GM19240 (cell line): ENCODE measurements around the gene INF2.
A peak's percentile ranks its signal among the peaks of the same experiment; 100 is the strongest.
"Not testable (repeated sequence)": the region's sequence is repeated elsewhere in the genome, so short reads cannot be mapped to it uniquely, and the experiment has no call there.

Experiments used
- DNase-seq: peaks from one replicate; pipeline ENCODE4 v3.0.0; 2011; ENCODE audit warnings: low spot score; ENCODE audit not compliant: insufficient read length

INF2 gene

DNA sequence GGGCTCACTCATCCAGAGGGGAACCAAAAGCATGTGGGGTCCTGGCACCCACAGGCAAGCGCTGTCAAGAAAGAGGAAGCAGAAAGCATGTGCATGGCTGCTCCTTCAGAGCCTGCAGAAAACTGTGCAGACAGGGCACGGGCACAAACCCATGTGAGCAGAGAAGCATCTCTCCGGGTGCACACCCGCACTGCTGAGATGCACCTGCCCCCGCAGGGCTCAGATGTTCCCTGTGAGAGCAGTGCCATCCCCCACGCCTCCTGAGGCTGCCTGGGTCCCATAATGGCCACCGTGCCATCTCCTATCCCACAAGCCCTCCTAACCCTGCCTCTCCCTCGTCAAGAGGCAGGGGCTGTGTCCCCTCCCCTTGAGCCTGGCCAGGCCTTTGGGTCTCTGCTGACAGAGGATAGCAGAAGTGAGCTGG lies 32.3 kb upstream of the INF2 start:
- peak; percentile 52 for DNase-seq

DNA sequence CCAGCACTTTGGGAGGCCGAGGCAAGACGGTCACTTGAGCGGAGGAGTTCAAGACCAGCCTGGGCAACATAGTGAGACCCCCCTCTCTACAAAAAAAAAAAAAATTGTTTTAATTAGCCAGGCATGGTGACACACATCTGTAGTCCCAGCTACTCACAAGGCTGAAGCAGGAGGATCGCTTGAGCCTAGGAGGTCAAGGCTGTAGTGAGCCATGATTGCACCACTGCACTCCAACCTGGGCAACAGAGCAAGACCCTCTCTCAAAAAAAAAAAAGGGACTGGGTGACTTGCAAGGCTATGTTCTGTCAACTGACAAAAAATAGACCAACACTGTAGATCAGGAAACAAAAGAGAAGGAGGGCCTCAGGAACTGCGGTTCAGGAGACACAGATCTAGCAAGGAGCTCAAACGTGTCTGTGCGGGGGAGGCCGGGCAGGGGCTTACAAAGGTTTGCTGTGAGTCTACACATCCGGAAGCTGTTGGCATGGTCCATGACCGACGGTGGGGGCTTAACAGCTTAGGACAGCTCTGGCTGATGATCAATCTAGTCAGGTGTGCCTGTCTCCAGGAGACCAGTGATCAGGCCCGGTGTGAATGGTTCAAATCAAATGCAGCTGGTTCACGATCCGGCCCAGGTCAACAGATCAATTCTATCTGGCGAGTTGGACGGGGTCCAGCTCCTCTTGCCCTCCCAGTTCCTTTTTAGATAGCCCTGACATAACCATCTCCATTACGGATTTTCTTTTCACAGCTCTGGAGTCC lies 31.7 kb upstream of the INF2 start:
- no peak for DNase-seq

DNA sequence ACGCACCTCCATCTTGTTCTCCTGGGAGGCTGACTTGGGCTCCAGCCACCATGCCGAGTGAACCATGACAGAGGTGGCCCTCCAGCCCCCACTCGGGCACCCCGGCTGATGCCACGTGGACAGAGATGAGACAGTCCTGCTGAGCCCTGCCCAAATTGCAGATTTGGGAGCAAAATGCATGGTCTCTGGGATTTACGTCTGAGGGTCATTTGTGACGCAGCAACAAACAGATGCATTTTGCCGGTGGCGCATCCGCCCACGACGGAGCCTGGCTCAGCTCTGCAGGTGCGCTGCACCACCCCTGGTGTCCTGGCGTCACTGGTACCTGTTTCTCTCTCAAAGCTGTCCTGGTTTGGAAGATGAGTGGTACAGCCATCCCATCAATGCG lies 31.1 kb upstream of the INF2 start:
- DNase-seq: no peak

DNA sequence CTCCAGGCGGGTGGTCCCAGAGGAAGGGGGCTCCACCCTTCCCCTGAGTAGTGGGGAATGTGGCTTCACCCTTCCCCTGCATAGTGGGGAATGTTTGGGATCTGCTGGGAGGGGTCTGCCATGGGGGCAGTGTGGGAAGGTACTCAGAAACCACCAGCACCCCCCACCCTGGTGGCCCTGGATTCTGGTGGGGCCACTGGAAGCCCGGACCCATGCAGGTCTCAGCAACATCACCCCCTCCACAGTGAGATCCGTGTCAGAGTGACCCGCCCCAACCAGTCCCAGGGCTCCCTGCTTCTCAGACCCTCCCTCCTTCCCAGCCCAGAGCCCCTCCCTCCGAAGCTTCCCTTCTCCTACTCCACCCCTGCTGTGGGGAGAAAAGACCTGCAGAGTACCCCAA lies 30.3 kb upstream of the INF2 start:
- no peak for DNase-seq

DNA sequence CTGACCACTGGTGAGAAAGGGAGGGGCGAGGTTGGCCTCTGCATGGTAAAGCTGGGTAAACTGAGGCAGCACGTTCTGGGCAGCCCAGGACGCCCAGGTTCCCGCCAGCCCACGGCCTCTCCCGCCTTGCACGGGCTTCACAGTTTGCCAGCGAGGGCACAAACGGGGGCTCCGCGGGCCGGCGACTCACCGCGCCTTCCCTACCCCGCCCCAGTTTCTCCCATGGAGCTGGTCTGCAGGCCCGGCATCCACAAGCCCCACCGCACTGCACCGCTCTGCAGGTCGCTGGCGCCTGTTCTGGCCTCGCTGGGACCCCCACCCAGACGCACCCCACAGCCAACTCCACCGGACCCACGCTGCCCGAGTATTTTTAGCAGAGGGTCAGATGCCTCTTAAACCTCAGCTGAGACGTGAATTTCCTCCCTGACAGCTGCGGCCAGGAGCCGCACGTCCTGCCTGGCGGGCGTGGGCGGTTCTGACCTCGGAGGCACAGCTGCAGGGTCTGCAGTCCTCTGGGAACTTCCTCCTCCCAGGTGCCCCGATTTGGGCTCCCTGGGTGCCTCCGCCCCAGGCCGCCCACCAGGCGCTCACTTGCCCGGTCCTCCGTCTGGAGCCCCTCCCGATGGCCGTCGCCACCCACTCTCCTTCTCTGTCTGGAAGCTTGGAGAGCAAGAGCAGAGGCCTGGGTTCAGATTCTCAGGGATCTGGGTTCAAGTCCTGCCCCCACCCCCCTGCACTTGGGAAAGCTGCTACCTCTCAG lies 29.5 kb upstream of the INF2 start:
- DNase-seq: no peak

DNA sequence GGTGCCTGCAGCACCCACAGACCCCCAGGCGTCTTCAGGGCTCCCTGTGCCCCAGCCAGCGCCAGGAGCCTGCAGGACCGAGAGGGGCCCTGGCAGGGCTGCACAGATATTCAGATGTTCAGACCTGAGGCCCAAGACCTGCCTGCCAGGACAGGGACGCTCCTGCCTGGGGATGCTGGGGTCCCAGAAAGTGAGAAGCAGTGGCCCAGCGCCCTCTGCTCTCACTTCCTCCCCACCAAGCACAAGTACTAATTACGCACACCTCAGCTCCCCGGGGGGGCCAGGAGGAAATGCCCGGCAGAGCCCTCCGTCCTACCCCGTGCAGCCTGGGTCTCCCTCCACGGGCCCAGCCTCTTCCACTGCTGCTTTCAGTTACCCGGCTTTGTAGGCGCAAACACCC lies 28.8 kb upstream of the INF2 start:
- DNase-seq: no peak

DNA sequence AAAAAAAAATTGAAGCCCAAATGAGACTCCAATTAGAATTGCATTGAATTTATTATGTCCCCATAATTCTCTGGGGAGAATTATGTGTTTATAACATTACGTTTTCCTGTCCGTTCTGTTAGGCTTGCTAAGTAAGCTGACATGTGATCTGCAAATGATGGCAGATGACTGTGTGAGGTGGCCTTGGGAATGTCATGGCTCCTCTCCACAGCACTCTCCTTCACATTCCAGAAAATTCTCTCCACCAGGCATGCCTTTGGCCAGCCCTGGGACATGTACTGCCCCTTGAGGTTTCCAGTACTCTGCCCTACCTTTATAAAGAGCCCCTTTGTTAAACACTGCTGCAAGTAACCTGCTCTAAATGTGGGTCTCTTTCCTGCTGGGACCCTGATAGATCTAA lies 28.3 kb upstream of the INF2 start:
- DNase-seq: no peak

DNA sequence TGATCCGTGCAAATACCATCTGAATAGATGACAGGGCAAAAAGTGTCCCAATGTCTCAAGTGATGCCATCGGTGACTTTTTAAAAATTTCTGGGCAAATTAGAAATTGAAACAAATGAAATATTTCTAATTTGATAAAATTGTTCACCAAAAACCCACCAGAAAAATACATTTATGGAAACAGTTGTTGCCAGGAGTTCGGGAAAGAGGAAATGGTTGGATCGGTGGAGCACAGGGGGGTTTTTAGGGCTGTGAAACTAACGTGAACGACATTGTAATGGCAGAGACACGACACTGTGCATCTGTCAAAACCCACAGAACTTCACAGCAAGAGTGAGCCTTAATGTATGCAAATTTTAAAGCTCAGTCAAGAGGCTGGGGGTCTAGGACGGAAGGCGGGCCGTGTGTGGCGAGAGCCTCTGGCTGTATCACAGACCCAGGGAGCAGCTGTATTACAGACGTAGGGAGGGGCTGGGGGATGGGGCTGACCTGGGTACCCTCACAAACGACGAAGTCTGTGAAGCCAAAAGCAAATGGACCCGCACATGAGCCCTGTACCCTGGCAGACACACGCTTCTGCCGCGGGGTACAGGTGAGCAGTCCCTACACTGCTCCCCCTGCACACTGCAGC lies 27.8 kb upstream of the INF2 start:
- not testable (repeated sequence) for DNase-seq

DNA sequence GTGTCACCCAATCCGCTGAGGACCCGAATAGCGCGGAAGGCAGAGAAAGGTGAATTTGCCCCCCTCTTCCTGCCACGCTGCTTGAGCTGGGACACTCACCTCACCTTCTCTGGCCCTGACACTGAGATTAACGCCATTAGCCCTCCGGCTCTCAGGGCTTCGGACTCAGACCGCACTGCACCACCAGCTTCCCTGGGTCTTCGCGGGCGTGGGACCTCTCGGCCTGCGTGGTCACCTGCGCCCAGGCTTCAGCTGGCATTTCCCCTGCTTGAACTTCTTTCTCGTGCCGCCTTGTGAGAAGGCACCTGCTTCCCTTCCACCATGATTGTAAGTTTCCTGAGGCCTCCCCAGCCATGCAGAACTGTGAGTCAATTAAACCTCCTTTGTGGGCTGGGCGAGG lies 26.9 kb upstream of the INF2 start:
- DNase-seq: not testable (repeated sequence)

DNA sequence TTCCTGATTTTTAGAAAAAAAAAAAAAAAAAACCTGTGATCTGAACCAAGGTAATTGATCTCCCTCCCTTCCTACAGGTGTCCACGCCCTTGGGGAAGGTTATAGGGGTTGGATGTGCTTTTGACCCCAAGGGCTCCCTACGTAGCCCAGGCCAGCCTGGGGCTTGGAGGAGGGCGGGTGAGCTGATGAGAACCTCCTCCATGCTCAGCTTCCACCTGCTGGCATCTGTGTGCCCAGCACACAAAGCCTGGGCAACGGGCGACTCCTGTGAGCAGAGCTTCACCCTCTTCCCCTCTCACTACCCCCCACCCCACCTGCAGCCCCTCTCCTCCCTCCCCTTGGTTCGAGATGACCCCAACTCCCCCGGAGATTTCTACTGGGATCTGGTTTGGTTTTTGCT lies 25.3 kb upstream of the INF2 start:
- DNase-seq: no peak

DNA sequence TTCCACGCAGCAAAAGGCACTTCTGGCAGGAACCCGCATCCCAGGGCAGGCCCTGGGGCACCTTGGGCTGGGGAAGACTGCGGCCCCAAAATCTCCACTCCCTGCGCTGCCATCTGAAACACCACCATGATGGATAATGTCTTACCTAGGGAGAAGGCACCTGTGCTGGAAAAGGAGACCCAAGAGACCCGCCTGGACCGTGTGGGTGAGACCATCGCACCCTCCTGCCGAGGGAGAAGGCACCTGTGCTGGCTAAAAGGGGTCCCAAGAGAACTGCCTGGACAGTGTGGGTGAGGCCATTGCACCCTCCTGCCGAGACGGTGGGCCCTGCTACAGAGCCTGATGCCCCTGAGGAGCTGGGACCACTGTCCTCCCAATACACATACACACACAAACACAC lies 24.8 kb upstream of the INF2 start:
- DNase-seq: no peak

DNA sequence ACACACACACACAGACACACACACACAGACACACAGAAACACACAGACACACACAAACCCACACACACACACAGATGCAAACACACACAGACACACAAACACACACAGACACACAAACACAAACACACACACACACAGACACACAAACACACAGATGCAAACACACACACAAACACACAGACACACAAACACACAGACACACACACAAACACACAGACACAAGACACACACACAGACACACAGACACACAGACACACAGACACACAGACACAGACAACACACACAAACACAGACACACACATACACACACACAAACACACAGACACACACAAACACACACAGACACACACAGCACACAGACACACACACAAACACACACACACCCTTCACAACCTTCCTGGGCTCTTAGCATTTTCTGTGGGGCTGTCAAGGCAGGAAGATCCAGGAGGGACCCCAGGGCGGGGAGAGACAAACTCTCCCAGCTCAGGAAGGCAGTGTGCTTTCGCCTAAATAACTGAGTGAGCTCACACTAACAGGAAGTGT lies 24.2 kb upstream of the INF2 start:
- no peak for DNase-seq

DNA sequence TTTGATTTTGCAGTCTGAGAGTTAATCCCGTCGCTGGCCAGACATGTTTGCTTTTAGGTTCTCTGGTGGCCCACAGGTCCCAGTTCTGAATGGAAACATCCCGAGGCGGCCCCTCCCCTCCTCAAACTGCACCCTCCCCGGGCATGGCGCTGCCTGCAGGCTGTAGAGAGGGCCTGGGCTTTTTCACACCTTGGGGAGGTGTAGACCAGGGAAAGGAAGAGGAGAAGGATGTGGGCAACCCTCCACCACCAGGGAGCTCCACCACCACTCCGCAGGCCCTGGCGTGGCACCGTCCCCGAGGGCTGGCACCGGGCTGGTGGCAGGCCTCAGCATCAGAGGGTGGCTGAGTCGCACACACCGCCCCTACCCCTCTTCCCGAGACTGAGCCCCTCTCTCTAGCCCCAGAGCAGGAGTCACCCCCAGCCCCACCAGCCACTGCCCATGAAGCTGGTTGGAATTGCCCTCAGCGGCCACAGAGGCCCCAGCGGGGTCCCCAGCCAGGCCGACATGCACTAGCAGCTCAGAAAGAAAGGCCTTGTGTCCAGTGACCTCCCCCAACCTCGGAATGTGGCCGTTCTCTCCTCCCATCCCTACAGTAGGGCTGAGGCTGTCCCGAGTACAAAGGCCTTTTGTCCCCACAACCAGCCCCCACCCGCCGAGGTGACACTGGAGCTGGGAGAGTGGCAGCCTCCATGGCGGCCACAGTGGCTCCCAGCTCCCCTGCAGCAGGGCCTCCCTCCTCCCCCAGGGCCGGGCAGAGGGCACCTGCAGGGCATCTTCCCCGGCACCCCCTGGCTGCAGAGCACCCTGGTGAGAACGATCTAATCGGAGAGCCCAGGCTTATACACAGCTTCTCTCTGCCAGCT lies 23.5 kb upstream of the INF2 start:
- no peak for DNase-seq

DNA sequence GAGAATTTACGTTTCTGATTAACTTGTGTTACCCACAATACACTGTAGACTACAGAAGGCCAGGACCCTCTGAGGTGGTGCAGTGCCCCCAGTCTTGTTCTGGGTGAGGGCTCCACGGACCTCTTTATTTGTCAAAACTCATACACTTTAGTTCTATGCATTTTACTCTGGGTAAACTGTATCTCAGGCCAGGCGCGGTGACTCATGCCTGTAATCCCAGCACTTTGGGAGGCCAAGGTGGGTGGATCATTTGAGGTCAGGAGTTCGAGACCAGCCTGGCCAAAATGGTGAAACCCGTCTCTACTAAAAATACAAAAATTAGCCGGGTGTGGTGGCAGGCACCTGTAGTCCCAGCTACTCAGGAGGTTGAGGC lies 22.9 kb upstream of the INF2 start:
- DNase-seq: not testable (repeated sequence)

DNA sequence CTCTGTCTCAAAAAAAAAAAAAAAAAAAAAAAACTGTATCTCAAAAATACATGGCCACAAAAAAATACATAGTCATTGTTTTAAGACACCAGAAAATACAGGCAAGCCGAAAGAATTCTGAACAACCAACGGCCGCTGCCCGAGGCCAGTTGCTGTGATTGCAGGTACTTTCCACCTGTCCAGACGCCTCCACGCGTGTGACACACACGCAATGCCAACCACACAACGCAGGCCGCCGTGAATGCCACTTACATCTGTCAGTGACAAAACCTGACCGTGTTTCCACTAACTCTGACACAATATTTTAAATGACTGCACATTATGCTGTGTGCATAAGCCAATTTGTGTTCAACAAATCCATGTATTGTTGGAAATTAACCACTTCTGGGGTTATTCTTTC lies 22.4 kb upstream of the INF2 start:
- no peak for DNase-seq

DNA sequence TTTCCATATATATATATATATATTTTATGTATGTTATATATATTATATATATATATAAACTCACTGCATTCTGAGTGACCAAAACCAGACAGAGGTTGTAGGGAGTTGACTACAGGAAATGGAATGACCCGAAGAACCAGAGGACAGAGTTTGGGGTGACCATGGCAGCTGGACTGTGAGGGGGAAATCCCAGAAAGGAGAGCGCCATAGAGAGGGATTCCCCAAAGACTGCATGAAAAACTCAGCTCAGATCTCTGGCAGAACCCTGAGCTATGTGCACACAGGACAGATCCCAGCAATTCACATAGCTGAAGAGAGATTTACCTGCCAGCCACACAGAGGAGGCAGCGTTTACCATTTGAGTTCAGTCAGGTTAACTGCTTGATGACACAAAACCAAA lies 19.7 kb upstream of the INF2 start:
- no peak for DNase-seq

DNA sequence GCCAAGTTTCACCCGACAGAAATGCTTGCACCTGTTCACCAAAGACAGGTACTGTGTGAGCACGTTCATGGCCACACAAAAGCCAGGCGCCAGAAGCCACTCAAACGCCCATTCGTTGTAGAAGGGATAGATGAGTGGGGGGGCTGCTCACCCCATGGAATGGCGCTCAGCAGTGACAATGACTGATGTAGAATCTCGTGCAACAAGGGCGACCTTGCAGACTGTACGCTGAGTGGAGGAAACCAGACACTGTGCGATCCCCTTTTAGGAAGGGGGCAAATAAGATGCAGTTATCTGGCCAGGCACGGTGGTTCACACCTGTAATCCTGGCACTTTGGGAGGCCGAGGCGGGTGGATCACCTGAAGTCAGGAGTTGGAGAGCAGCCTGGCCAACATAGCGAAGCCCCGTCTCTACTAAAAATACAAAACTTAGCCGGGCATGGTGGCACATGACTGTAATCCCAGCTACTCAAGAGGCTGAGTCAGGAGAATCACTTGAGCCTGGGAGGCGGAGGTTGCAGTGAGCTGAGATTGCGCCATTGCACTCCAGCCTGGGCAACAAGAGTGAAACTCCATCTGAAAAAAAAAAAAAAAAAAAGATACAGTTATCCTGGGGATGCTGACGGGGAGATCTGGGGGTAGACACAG lies 18.0 kb upstream of the INF2 start:
- not testable (repeated sequence) for DNase-seq

DNA sequence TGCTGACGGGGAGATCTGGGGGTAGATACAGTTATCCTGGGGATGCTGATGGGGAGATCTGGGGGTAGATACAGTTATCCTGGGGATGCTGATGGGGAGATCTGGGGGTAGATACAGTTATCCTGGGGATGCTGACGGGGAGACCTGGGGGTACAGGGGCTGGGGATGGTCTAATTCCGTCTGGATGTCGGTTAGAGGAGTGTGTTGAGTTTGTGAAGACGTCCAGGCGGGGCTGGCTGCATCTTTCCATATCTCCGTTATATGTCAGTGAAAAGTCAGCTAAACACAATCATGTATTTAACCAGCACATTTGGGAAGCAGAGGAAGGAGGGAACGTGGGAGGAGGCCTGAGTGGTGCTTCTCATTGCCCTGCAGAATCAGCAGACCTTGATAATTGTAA lies 17.3 kb upstream of the INF2 start:
- not testable (repeated sequence) for DNase-seq

DNA sequence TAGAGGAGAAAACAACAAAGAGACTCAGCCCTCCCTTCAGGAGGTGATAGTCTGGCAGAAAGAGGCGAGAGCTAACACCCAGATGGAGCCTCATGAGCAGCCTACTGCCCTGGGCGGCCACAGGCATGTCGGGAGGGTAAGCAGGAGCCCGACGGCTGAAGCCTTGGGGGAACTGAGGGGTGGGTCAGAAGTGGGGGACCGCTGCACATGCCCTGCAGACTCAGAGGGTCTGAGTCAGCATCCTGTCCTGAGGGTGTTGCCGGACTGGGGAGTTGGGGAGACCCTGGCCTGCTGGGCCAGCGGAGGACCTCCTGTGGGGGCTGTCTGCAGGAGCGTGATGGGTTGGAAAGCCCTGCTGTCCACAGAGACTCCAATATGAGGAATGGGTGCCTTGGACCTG lies 15.9 kb upstream of the INF2 start:
- DNase-seq: no peak

DNA sequence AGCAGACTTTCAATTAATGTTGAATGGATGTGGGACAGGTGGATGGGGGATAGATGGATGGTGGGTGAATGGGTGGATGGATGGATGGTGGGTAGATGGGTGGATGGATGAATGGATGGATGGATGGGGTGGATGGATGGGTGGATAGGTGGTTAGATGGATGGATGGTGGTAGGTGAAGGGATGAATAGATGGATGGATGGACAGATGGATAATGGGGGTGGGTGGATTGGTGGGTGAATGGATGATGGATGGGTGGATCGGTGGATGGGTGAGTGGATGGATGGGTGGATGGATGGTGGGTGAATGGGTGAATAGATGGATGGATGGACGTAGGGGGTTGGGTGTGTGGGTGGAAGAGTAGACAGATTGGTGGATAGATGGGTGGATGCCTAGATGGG lies 14.0 kb upstream of the INF2 start:
- DNase-seq: no peak

DNA sequence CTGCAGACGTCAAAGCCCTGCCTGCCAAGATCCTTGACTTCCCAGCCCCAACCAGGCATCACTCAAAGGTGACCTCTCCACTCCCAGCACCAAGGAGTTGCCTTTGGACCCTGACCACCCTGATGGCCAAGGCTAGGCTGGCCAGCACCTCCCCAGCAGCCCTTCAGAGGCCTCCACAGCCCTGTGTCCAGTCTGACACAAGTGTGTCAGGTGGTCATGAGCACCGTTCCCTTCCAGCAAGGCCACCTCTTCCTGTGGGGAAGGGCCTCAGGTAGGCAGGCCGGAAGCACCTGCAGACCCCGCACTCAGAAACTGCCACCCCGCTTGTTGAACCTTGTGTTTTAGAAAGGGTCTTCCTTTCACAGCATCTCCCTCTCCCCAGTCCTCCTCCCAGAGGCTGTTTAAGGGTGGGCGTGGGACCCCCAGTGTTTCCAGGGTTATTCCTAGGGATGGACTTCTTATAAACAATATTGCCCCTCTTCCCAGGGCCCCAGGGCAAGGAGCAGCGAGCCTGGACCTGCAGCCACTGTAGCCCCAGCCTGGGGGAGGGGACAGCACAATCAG lies 13.2 kb upstream of the INF2 start:
- DNase-seq: no peak
